Naive thymus-derived CD4-positive, alpha-beta T cell (primary cell): ENCODE results near the gene JOSD2. TPM values are rescaled to one million over a fixed set of nuclear protein-coding genes. Genes with fewer than 3 reads are reported as not detected.

Experiments used
- ATAC-seq: fragments of 150-1000 bp; cut with Tn5 transposase; 2 replicates; pipeline ENCODE4 v1.10.0; 2021; ENCODE audit warnings: mild to moderate bottlenecking, moderate library complexity
- CTCF ChIA-PET: fragments of 350-600 bp; sonication (Branson Sonifier 250); formaldehyde crosslinking; loops from one replicate; lab custom pipeline; 2021; ENCODE audit warnings: antibody characterized with exemption; lab: Charles Lee
- POLR2A ChIA-PET: fragments of 350-600 bp; sonication (Branson Sonifier 250); formaldehyde crosslinking; loops from one replicate; lab custom pipeline; 2021; ENCODE audit warnings: antibody characterized with exemption, inconsistent platforms; lab: Charles Lee
- DNase-seq, 9 donors: peaks; one replicate each; pipeline versions ENCODE4 v3.0.0 to v3.0.0-alpha.2; 2020 to 2022; ENCODE audit warnings: mixed read lengths in 1 of 9
- H3K27ac ChIP-seq: one replicate; pipeline ENCODE4 v1.7.0; 2013; ENCODE audit warnings: mild to moderate bottlenecking, low read depth, low read length, moderate library complexity
- H3K27me3 ChIP-seq, 2 donors: one replicate each; pipeline ENCODE4 v1.7.0; 2013; ENCODE audit warnings: low read length in 2 of 2, mild to moderate bottlenecking in 2 of 2, moderate library complexity in 2 of 2; ENCODE audit not compliant: control insufficient read depth in 2 of 2, insufficient read depth in 2 of 2
- H3K36me3 ChIP-seq, 3 experiments: 1 replicate in 2 of 3; 2 replicates in 1 of 3; pipeline ENCODE4 v1.7.0; 2013; ENCODE audit warnings: low read length in 3 of 3, mild to moderate bottlenecking in 3 of 3, moderate library complexity in 1 of 3; ENCODE audit not compliant: insufficient read depth in 3 of 3, control insufficient read depth in 2 of 3
- H3K4me1 ChIP-seq, 2 donors: one replicate each; pipeline ENCODE4 v1.7.0; 2013; ENCODE audit warnings: low read length in 2 of 2, mild to moderate bottlenecking in 2 of 2, moderate library complexity in 1 of 2; ENCODE audit not compliant: control insufficient read depth in 2 of 2, insufficient read depth in 2 of 2
- H3K4me3 ChIP-seq: 2 replicates; pipeline ENCODE4 v1.7.0; 2013; ENCODE audit warnings: mild to moderate bottlenecking, low read length
- H3K9me3 ChIP-seq, 3 experiments: 1 replicate in 2 of 3; 2 replicates in 1 of 3; pipeline ENCODE4 v1.7.0; 2013; ENCODE audit warnings: low read length in 3 of 3; ENCODE audit not compliant: control insufficient read depth in 2 of 3
- H3K27ac Mint-ChIP-seq, 9 donors: one replicate each; pipeline ENCODE4 v1.8.0; 2020 to 2022; ENCODE audit warnings: mixed read lengths in 9 of 9, mild to moderate bottlenecking in 8 of 9, moderate library complexity in 5 of 9, inconsistent platforms in 2 of 9
- H3K27me3 Mint-ChIP-seq, 5 donors: one replicate each; pipeline ENCODE4 v1.8.0; 2021 to 2022; ENCODE audit warnings: mixed read lengths in 5 of 5, mild to moderate bottlenecking in 1 of 5
- H3K36me3 Mint-ChIP-seq, 5 donors: one replicate each; pipeline ENCODE4 v1.8.0; 2020 to 2022; ENCODE audit warnings: mixed read lengths in 5 of 5, mild to moderate bottlenecking in 3 of 5, inconsistent platforms in 1 of 5
- H3K4me1 Mint-ChIP-seq, 7 donors: one replicate each; pipeline ENCODE4 v1.8.0; 2020 to 2022; ENCODE audit warnings: mixed read lengths in 7 of 7, mild to moderate bottlenecking in 3 of 7, inconsistent platforms in 1 of 7
- H3K4me3 Mint-ChIP-seq, 10 donors: one replicate each; pipeline ENCODE4 v1.8.0; 2020 to 2022; ENCODE audit warnings: mild to moderate bottlenecking in 10 of 10, mixed read lengths in 10 of 10, moderate library complexity in 6 of 10, inconsistent platforms in 2 of 10
- H3K9me3 Mint-ChIP-seq, 11 donors: one replicate each; pipeline ENCODE4 v1.8.0; 2020 to 2022; ENCODE audit warnings: mixed read lengths in 11 of 11, mild to moderate bottlenecking in 4 of 11, inconsistent platforms in 1 of 11, moderate library complexity in 1 of 11
- intact Hi-C, 2 donors: fragments of 100-400 bp; cut with micrococcal nuclease; formaldehyde crosslinking; loops; one replicate each; pipeline ENCODE4 v1.15.1; 2023
- polyA plus RNA-seq, 2 donors: library from polyadenylated mRNA; unstranded; fragments of 300-500 nt; fragmentation: Illumina TruSeq; gene quantifications; one replicate each; pipeline ENCODE4 v1.2.3, GENCODE V29; 2021
- total RNA-seq, 6 experiments: library from RNA in 5 of 6; stranded (reverse) in 5 of 6; gene quantifications; 1 replicate in 5 of 6; 2 replicates in 1 of 6; pipeline ENCODE4 v1.2.3 and lab custom pipeline; 2021 to 2026

Gene JOSD2
- total and polyA plus RNA-seq, 7 experiments from 2014 or later: 13.0 to 45.9 (median 20.1) TPM

GRCh38 chr19:50481351-50482149 is 29.4 kb downstream of the JOSD2 start:
- Mint-ChIP-seq H3K36me3 (peaks cover 8 to 32% (median 13%) of the 10 kb centered on the region in 5 donors), H3K4me1 (peaks cover 16 to 34% (median 23%) of the 10 kb centered on the region in 7 donors), H3K27ac (peak overlapping the region in 2 of 9 donors; percentile 42 to 48), H3K4me3 (no peak overlapping the region), H3K27me3 (no peaks in the 10 kb centered on the region), H3K9me3 (peaks cover 0 to 7% (median 0%) of the 10 kb centered on the region in 11 donors)
- POLR2A ChIA-PET: no interaction called here
- intact Hi-C loops: no loop called here
- CTCF ChIA-PET: no interaction called here
- no peak overlapping the region for H3K4me3 ChIP-seq
- no peaks in the 10 kb centered on the region for H3K27me3 ChIP-seq
- no peak for ATAC-seq
- no peaks in the 10 kb centered on the region for H3K9me3 ChIP-seq
- H3K36me3 ChIP-seq: peaks cover 0 to 73% (median 0%) of the 10 kb centered on the region in 3 experiments
- DNase-seq: no peak
- peak overlapping the region; percentile 15 for H3K27ac ChIP-seq
- H3K4me1 ChIP-seq: peaks cover 14 to 19% of the 10 kb centered on the region in 2 donors

- peaks cover 8 to 26% (median 13%) of the 10 kb centered on the region in 5 donors for H3K36me3 Mint-ChIP-seq
- H3K27ac Mint-ChIP-seq: peak overlapping the region in 3 of 9 donors; percentile 42 to 80 (median 72)
- H3K4me1 Mint-ChIP-seq: peaks cover 18 to 37% (median 26%) of the 10 kb centered on the region in 7 donors
- Histone ChIP-seq H3K36me3 (peaks cover 0 to 75% (median 0%) of the 10 kb centered on the region in 3 experiments), H3K27me3 (no peaks in the 10 kb centered on the region), H3K27ac (peak overlapping the region; percentile 15), H3K4me3 (no peak overlapping the region), H3K4me1 (peaks cover 14 to 19% of the 10 kb centered on the region in 2 donors), H3K9me3 (no peaks in the 10 kb centered on the region)
- POLR2A ChIA-PET: no interaction called here
- no peaks in the 10 kb centered on the region for H3K27me3 Mint-ChIP-seq
- peaks cover 0 to 13% (median 0%) of the 10 kb centered on the region in 11 donors for H3K9me3 Mint-ChIP-seq
- CTCF ChIA-PET: no interaction called here
- ATAC-seq (no peak), DNase-seq (no peak)
- peak overlapping the region in 1 of 10 donors; percentile 28 for H3K4me3 Mint-ChIP-seq
- intact Hi-C loops: no loop called here
Observed at GRCh38 chr19:50480281-50481111, 30.5 kb downstream of the JOSD2 start.

- peaks cover 0 to 13% (median 0%) of the 10 kb centered on the region in 11 donors for H3K9me3 Mint-ChIP-seq
- intact Hi-C loops: no loop called here
- Histone ChIP-seq H3K27ac (no peak overlapping the region), H3K4me3 (no peak overlapping the region), H3K27me3 (no peaks in the 10 kb centered on the region), H3K9me3 (no peaks in the 10 kb centered on the region), H3K4me1 (peaks cover 14 to 19% of the 10 kb centered on the region in 2 donors), H3K36me3 (peaks cover 0 to 69% (median 0%) of the 10 kb centered on the region in 3 experiments)
- ChIA-PET CTCF (interaction anchor here (0.9 kb wide), 1 partner anchor 123 kb away, joined by 3 read pairs; no protein-coding TSS in a partner anchor), POLR2A (no interaction called here)
- ATAC-seq (no peak), DNase-seq (no peak)
- H3K27ac Mint-ChIP-seq: peak overlapping the region in 1 of 9 donors; percentile 72
- peaks cover 8 to 20% (median 13%) of the 10 kb centered on the region in 5 donors for H3K36me3 Mint-ChIP-seq
- H3K4me1 Mint-ChIP-seq: peaks cover 21 to 40% (median 27%) of the 10 kb centered on the region in 7 donors
- peak overlapping the region in 1 of 10 donors; percentile 28 for H3K4me3 Mint-ChIP-seq
- no peaks in the 10 kb centered on the region for H3K27me3 Mint-ChIP-seq
Observed at GRCh38 chr19:50479761-50480251, 31.2 kb downstream of the JOSD2 start.

GRCh38 chr19:50478901-50479715 is 31.9 kb downstream of the JOSD2 start:
- peak overlapping the region in 4 of 10 donors; percentile 25 to 51 (median 46) for H3K4me3 Mint-ChIP-seq
- intact Hi-C loops: no loop called here
- ATAC-seq: no peak
- ChIA-PET POLR2A (interaction anchor here (0.7 to 1.2 kb wide), 3 partner anchors 13 to 103 kb away, joined by 3 to 7 read pairs (median 6); partner anchors contain the start of genes JOSD2 and NR1H2), CTCF (interaction anchor here (0.9 kb wide), 1 partner anchor 122 kb away, joined by 3 read pairs; no protein-coding TSS in a partner anchor)
- peaks cover 8 to 20% (median 13%) of the 10 kb centered on the region in 5 donors for H3K36me3 Mint-ChIP-seq
- Histone ChIP-seq H3K36me3 (peaks cover 0 to 62% (median 0%) of the 10 kb centered on the region in 3 experiments), H3K4me3 (no peak overlapping the region), H3K27me3 (no peaks in the 10 kb centered on the region), H3K27ac (no peak overlapping the region), H3K4me1 (peaks cover 14 to 19% of the 10 kb centered on the region in 2 donors), H3K9me3 (no peaks in the 10 kb centered on the region)
- peaks cover 21 to 40% (median 27%) of the 10 kb centered on the region in 7 donors for H3K4me1 Mint-ChIP-seq
- H3K9me3 Mint-ChIP-seq: peaks cover 0 to 13% (median 0%) of the 10 kb centered on the region in 11 donors
- DNase-seq: no peak
- peak overlapping the region in 2 of 9 donors; percentile 39 to 60 for H3K27ac Mint-ChIP-seq
- H3K27me3 Mint-ChIP-seq: no peaks in the 10 kb centered on the region

- H3K9me3 Mint-ChIP-seq: peaks cover 0 to 13% (median 0%) of the 10 kb centered on the region in 11 donors
- peak overlapping the region; percentile 94 to 99 (median 98) for H3K4me3 Mint-ChIP-seq
- Histone ChIP-seq H3K27me3 (no peaks in the 10 kb centered on the region), H3K4me1 (peaks cover 14 to 19% of the 10 kb centered on the region in 2 donors), H3K9me3 (no peaks in the 10 kb centered on the region), H3K27ac (peak overlapping the region; percentile 96), H3K4me3 (peak overlapping the region; percentile 96), H3K36me3 (peaks cover 0 to 54% (median 0%) of the 10 kb centered on the region in 3 experiments)
- H3K4me1 Mint-ChIP-seq: peaks cover 21 to 37% (median 27%) of the 10 kb centered on the region in 7 donors
- intact Hi-C loops: no loop called here
- H3K27me3 Mint-ChIP-seq: no peaks in the 10 kb centered on the region
- ATAC-seq (no peak), DNase-seq (no peak)
- peak overlapping the region; percentile 49 to 98 (median 95) for H3K27ac Mint-ChIP-seq
- peaks cover 3 to 15% (median 8%) of the 10 kb centered on the region in 5 donors for H3K36me3 Mint-ChIP-seq
- ChIA-PET CTCF (no interaction called here), POLR2A (interaction anchor here (0.5 to 1.2 kb wide), 4 partner anchors 12 to 102 kb away, joined by 3 to 7 read pairs (median 4); partner anchors contain the start of genes JOSD2 and NR1H2)
Observed at GRCh38 chr19:50477751-50478515, 33.1 kb downstream of the JOSD2 start.
